IMR-90 (cell line): ENCODE data around the gene ADAMTS9. TPM values are rescaled to one million over a fixed set of nuclear protein-coding genes. Genes with fewer than 3 reads are reported as not detected.

ENCODE experiments used
- ATAC-seq: fragments of 200-7000 bp; cut with Tn5 transposase; 2 replicates; pipeline ENCODE4 v1.9.1; 2020; ENCODE audit warnings: low read depth, mild to moderate bottlenecking, moderate library complexity
- BruUV-seq: library from RNA; stranded (reverse); fragments of 400-500 nt; replicated peaks from 2 replicates; lab custom pipeline; 2021; lab: Mats Ljungman, UMichigan
- CTCF ChIA-PET: fragments of 300-600 bp; formaldehyde crosslinking; extraction: SDS; loops from one replicate; lab custom pipeline; 2021; ENCODE audit warnings: antibody characterized with exemption; lab: Yijun Ruan, JAX
- POLR2A ChIA-PET: fragments of 300-600 bp; sonication (Branson Sonifier 250); formaldehyde crosslinking; loops from one replicate; lab custom pipeline; 2022; ENCODE audit warnings: antibody characterized with exemption; ENCODE audit not compliant: unreplicated experiment; lab: Charles Lee
- DNase-seq: peaks from one replicate; pipeline ENCODE4 v3.0.0; 2013
- H2AFZ ChIP-seq: replicated peaks from 2 replicates; pipeline ENCODE3; 2013; ENCODE audit warnings: low read length, mild to moderate bottlenecking; ENCODE audit not compliant: poor library complexity
- H2AK5ac ChIP-seq: 2 replicates; pipeline ENCODE4 v1.6.1; 2013; ENCODE audit warnings: low read depth, low read length, inconsistent platforms
- H2AK9ac ChIP-seq: replicated peaks from 2 replicates; pipeline ENCODE3; 2013; ENCODE audit warnings: mild to moderate bottlenecking, low read depth, low read length, moderate library complexity; ENCODE audit not compliant: poor library complexity
- H2BK120ac ChIP-seq: 2 replicates; pipeline ENCODE4 v1.6.1; 2013; ENCODE audit warnings: low read depth, low read length, inconsistent platforms
- H2BK15ac ChIP-seq: 3 replicates; pipeline ENCODE4 v1.6.1; 2013; ENCODE audit warnings: low read depth, low read length, inconsistent platforms
- H2BK20ac ChIP-seq: 2 replicates; pipeline ENCODE4 v1.6.1; 2013; ENCODE audit warnings: low read depth, mild to moderate bottlenecking, inconsistent platforms, low read length, moderate library complexity
- H2BK5ac ChIP-seq: 2 replicates; pipeline ENCODE4 v1.6.1; 2013; ENCODE audit warnings: mild to moderate bottlenecking, low read depth, low read length, inconsistent platforms; ENCODE audit not compliant: poor library complexity, severe bottlenecking
- H3K14ac ChIP-seq: replicated peaks from 2 replicates; pipeline ENCODE4 v1.6.1; 2013; ENCODE audit warnings: low read depth, low read length, inconsistent platforms
- H3K18ac ChIP-seq: 2 replicates; pipeline ENCODE4 v1.6.1; 2013; ENCODE audit warnings: low read depth, low read length, control low read depth
- H3K23ac ChIP-seq: 2 replicates; pipeline ENCODE4 v1.6.1; 2013; ENCODE audit warnings: low read depth, low read length, inconsistent platforms
- H3K27ac ChIP-seq: 2 replicates; pipeline ENCODE4 v1.5.1; 2013; ENCODE audit warnings: mild to moderate bottlenecking, control low read depth, low read length; ENCODE audit not compliant: insufficient read depth
- H3K27me3 ChIP-seq: 2 replicates; pipeline ENCODE4 v1.6.1; 2013; ENCODE audit warnings: low read length; ENCODE audit not compliant: control insufficient read depth, insufficient read depth
- H3K36me3 ChIP-seq: 2 replicates; pipeline ENCODE4 v1.6.1; 2013; ENCODE audit warnings: low read length, mixed read lengths; ENCODE audit not compliant: control insufficient read depth, insufficient read depth
- H3K4ac ChIP-seq: 2 replicates; pipeline ENCODE4 v1.6.1; 2013; ENCODE audit warnings: low read depth, low read length, inconsistent platforms
- H3K4me1 ChIP-seq: 2 replicates; pipeline ENCODE4 v1.6.1; 2013; ENCODE audit warnings: low read length, mixed read lengths; ENCODE audit not compliant: control insufficient read depth, insufficient read depth
- H3K4me2 ChIP-seq: 2 replicates; pipeline ENCODE4 v1.6.1; 2013; ENCODE audit warnings: low read depth, mild to moderate bottlenecking, control low read depth, low read length, moderate library complexity
- H3K4me3 ChIP-seq: 2 replicates; pipeline ENCODE4 v1.5.1; 2013; ENCODE audit warnings: low read depth, mild to moderate bottlenecking, control low read depth, low read length, moderate library complexity; ENCODE audit not compliant: insufficient read depth
- H3K56ac ChIP-seq: 2 replicates; pipeline ENCODE4 v1.6.1; 2013; ENCODE audit warnings: low read length, inconsistent platforms; ENCODE audit not compliant: insufficient read depth; ENCODE audit errors: extremely low read depth
- H3K79me1 ChIP-seq, 2 experiments: 2 replicates each; pipeline ENCODE4 v1.6.1; 2013; ENCODE audit warnings: low read length in 2 of 2, inconsistent platforms in 1 of 2, low read depth in 1 of 2
- H3K9ac ChIP-seq: 2 replicates; pipeline ENCODE4 v1.6.1; 2013; ENCODE audit warnings: low read depth, low read length, control low read depth
- H3K9me1 ChIP-seq: 2 replicates; pipeline ENCODE4 v1.6.1; 2013; ENCODE audit warnings: low read length, inconsistent platforms; ENCODE audit not compliant: insufficient read depth
- H3K9me3 ChIP-seq: 2 replicates; pipeline ENCODE4 v1.6.1; 2013; ENCODE audit warnings: low read length; ENCODE audit not compliant: control insufficient read depth, insufficient read depth
- H4K20me1 ChIP-seq: 2 replicates; pipeline ENCODE4 v1.6.1; 2013; ENCODE audit warnings: low read length, inconsistent platforms; ENCODE audit not compliant: insufficient read depth
- H4K5ac ChIP-seq: 2 replicates; pipeline ENCODE4 v1.6.1; 2013; ENCODE audit warnings: mild to moderate bottlenecking, low read depth, low read length, control low read depth
- H4K8ac ChIP-seq, 2 experiments: 2 replicates each; pipeline ENCODE4 v1.6.1; 2013; ENCODE audit warnings: low read depth in 2 of 2, low read length in 2 of 2, control low read depth in 1 of 2, inconsistent platforms in 1 of 2
- H4K91ac ChIP-seq: 2 replicates; pipeline ENCODE4 v1.6.1; 2013; ENCODE audit warnings: low read depth, low read length, inconsistent platforms; ENCODE audit not compliant: insufficient read depth
- BHLHE40 ChIP-seq: fragments of 150-350 bp; IDR thresholded peaks from 2 replicates; pipeline ENCODE4 v1.6.1; 2016; ENCODE audit warnings: mild to moderate bottlenecking, low read depth, low read length
- CEBPB ChIP-seq: IDR thresholded peaks from 2 replicates; pipeline ENCODE4 v1.6.1; 2012; ENCODE audit warnings: low read depth, low read length, improper control_type of control experiment
- ELK1 ChIP-seq: fragments of 150-350 bp; IDR thresholded peaks from 2 replicates; pipeline ENCODE4 v1.6.1; 2016; ENCODE audit warnings: low read depth, mild to moderate bottlenecking, low read length, moderate library complexity, borderline replicate concordance
- FOS ChIP-seq: fragments of 150-350 bp; IDR thresholded peaks from 2 replicates; pipeline ENCODE4 v1.6.1; 2016; ENCODE audit warnings: low read depth, low read length
- MAFK ChIP-seq: IDR thresholded peaks from 2 replicates; pipeline ENCODE4 v1.6.1; 2012; ENCODE audit warnings: low read depth, low read length, improper control_type of control experiment
- MXI1 ChIP-seq: IDR thresholded peaks from 2 replicates; pipeline ENCODE4 v1.6.1; 2012; ENCODE audit warnings: low read depth, mild to moderate bottlenecking, low read length, moderate library complexity, borderline replicate concordance
- NFE2L2 ChIP-seq: fragments of 150-350 bp; IDR thresholded peaks from 2 replicates; pipeline ENCODE4 v1.6.1; 2016; ENCODE audit warnings: low read depth, mild to moderate bottlenecking, low read length
- POLR2A ChIP-seq: IDR thresholded peaks from 2 replicates; pipeline ENCODE4 v1.6.1; 2012; ENCODE audit warnings: mild to moderate bottlenecking, low read depth, low read length
- RCOR1 ChIP-seq: IDR thresholded peaks from 2 replicates; pipeline ENCODE4 v1.6.1; 2012; ENCODE audit warnings: mild to moderate bottlenecking, low read length, improper control_type of control experiment; ENCODE audit not compliant: insufficient replicate concordance
- RFX5 ChIP-seq: IDR thresholded peaks from 2 replicates; pipeline ENCODE4 v1.8.0; 2012; ENCODE audit warnings: low read depth, mild to moderate bottlenecking, low read length, moderate library complexity
- SMC3 ChIP-seq: fragments of 150-350 bp; IDR thresholded peaks from 2 replicates; pipeline ENCODE4 v1.6.1; 2016; ENCODE audit warnings: low read depth, mild to moderate bottlenecking, antibody characterized with exemption, low read length, moderate library complexity
- USF2 ChIP-seq: fragments of 150-350 bp; IDR thresholded peaks from 2 replicates; pipeline ENCODE4 v1.6.1; 2017; ENCODE audit warnings: mild to moderate bottlenecking, antibody characterized with exemption, low read length, low read depth
- WGBS, 2 experiments: methylation state at CpG; one replicate each; pipeline versions ENCODE4 v1.1.5 to v1.1.7; 2013; ENCODE audit warnings: missing lambda C conversion rate in 2 of 2; ENCODE audit not compliant: insufficient read length in 1 of 2; ENCODE audit errors: extremely low coverage in 2 of 2; 5-methylcytosine and 5-hydroxymethylcytosine counted together
- dilution Hi-C: fragments of 300-500 bp; cut with HindIII; formaldehyde crosslinking; loops from one replicate; pipeline ENCODE4 v1.14.3; 2018; ENCODE audit warnings: low sequenced_read_pairs; ENCODE audit not compliant: unreplicated experiment
- in situ Hi-C: fragments of 300-500 bp; cut with MboI; formaldehyde crosslinking; loops from 3 replicates; pipeline ENCODE4 v1.14.3; 2019; ENCODE audit warnings: low sequenced_read_pairs, inconsistent platforms, mixed read lengths
- intact Hi-C: fragments of 100-400 bp; cut with micrococcal nuclease; formaldehyde crosslinking; loops from 2 replicates; pipeline ENCODE4 v1.10.0; 2022
- polyA plus RNA-seq, 3 experiments: library from polyadenylated mRNA; depleted of rRNA; stranded (reverse); fragments of >200 nt; gene quantifications; 2 replicates each; pipeline ENCODE4 v1.2.3, GENCODE V29; 2012; ENCODE audit warnings: low replicate concordance in 1 of 3
- total RNA-seq: library from RNA; depleted of rRNA; stranded (reverse); fragments of >200 nt; gene quantifications from 2 replicates; pipeline ENCODE4 v1.2.3, GENCODE V29; 2012
- TF ChIP-seq, protein P1 (sequence below): conservative IDR thresholded peaks from 2 replicates; pipeline ENCODE4 v1.5.1; 2012; ENCODE audit warnings: mild to moderate bottlenecking, low read depth, low read length, improper control_type of control experiment

Gene ADAMTS9
- total and polyA plus RNA-seq, 2 of the 4 experiments (the other 2 are of a cell fraction), result 0.55 to 1.1 TPM

DNA sequence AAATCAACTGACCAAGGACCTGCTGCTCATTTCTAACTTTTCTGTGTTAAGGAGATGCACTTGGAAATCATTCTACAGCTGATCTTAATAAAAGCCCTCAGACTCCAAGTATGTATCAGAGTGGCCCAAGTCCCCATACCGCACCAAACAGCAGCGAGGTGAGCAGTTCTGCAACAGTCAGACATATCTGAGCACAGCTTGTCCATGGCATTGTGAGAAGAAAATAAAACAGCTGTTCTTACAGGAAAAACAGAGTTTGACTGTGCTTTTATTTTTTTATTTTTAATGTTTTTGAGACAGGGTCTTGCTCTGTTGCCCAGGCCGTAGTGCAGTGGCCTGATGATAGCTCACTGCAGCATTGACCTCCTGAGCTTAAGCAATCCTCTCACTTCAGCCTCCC lies 131.8 kb downstream of the ADAMTS9 start:
- Histone ChIP-seq H3K14ac (no peak overlapping the region), H4K20me1 (no peaks in the 10 kb centered on the region), H4K91ac (no peak overlapping the region), H3K27ac (no peak overlapping the region), H4K5ac (no peak overlapping the region), H3K4ac (no peak overlapping the region), H2BK20ac (no peak overlapping the region), H2AK9ac (no peak overlapping the region), H3K4me3 (no peak overlapping the region), H3K4me2 (no peak overlapping the region), H3K18ac (no peak overlapping the region), H2BK120ac (no peak overlapping the region), H3K4me1 (peaks cover 5% of the 10 kb centered on the region; the same call in 1 of the 2 replicates), H2BK5ac (no peak overlapping the region), H3K23ac (no peak overlapping the region), H3K9me1 (no peaks in the 10 kb centered on the region), H2AK5ac (no peak overlapping the region), H2AFZ (no peak overlapping the region), H3K56ac (no peak overlapping the region), H3K9me3 (no peaks in the 10 kb centered on the region), H3K9ac (no peak overlapping the region), H2BK15ac (no peak overlapping the region), H4K8ac (no peak overlapping the region), H3K36me3 (peaks cover 1% of the 10 kb centered on the region; the same call in 1 of the 2 replicates), H3K27me3 (no peaks in the 10 kb centered on the region), H3K79me1 (no peaks in the 10 kb centered on the region)
- intact Hi-C loops (no loop called here), in situ Hi-C loops (no loop called here), dilution Hi-C loops (no loop called here)
- DNase-seq, result no peak
- no CpG with 5 or more reads among the region's 3 CpGs for WGBS, 2 experiments
- no peak for TF ChIP-seq ELK1
- no peak for TF ChIP-seq NFE2L2
- TF ChIP-seq POLR2A, result no peak
- no peak for TF ChIP-seq CEBPB
- TF ChIP-seq BHLHE40, result no peak
- TF ChIP-seq SMC3, result no peak
- TF ChIP-seq MAFK, result no peak
- no peak for TF ChIP-seq USF2
- no peak for TF ChIP-seq FOS
- TF ChIP-seq MXI1, result no peak
- TF ChIP-seq, protein P1, sequence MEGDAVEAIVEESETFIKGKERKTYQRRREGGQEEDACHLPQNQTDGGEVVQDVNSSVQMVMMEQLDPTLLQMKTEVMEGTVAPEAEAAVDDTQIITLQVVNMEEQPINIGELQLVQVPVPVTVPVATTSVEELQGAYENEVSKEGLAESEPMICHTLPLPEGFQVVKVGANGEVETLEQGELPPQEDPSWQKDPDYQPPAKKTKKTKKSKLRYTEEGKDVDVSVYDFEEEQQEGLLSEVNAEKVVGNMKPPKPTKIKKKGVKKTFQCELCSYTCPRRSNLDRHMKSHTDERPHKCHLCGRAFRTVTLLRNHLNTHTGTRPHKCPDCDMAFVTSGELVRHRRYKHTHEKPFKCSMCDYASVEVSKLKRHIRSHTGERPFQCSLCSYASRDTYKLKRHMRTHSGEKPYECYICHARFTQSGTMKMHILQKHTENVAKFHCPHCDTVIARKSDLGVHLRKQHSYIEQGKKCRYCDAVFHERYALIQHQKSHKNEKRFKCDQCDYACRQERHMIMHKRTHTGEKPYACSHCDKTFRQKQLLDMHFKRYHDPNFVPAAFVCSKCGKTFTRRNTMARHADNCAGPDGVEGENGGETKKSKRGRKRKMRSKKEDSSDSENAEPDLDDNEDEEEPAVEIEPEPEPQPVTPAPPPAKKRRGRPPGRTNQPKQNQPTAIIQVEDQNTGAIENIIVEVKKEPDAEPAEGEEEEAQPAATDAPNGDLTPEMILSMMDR, result no peak
- TF ChIP-seq RFX5, result no peak
- no peak for TF ChIP-seq RCOR1
- CTCF ChIA-PET, result no interaction called here
- BruUV-seq, result no TSS peak
- POLR2A ChIA-PET, result no interaction called here
- ATAC-seq, result no peak
